Activated CD4-positive, alpha-beta T cell treated with anti-CD3 and anti-CD28 coated beads, Interleukin-2, amount 10 ng/mL, durations not matched to agents 7 days and 5 days (primary cell): ENCODE measurements around the gene GPR87. TPM values are rescaled to one million over a fixed set of nuclear protein-coding genes. Genes with fewer than 3 reads are reported as not detected.
A peak's percentile ranks its signal among the peaks of the same experiment; 100 is the strongest.

Experiments used
- CTCF ChIA-PET: fragments of 350-600 bp; sonication (Branson Sonifier 250); formaldehyde crosslinking; loops from one replicate; lab custom pipeline; 2021; ENCODE audit warnings: antibody characterized with exemption; lab: Charles Lee
- POLR2A ChIA-PET: fragments of 350-600 bp; sonication (Branson Sonifier 250); formaldehyde crosslinking; loops from one replicate; lab custom pipeline; 2021; ENCODE audit warnings: antibody characterized with exemption; lab: Charles Lee
- DNase-seq: peaks from one replicate; pipeline ENCODE4 v3.0.0-alpha.2; 2020
- H3K27ac Mint-ChIP-seq: one replicate; pipeline ENCODE4 v1.8.0; 2021; ENCODE audit warnings: mild to moderate bottlenecking, moderate library complexity, mixed read lengths
- H3K27me3 Mint-ChIP-seq: one replicate; pipeline ENCODE4 v1.8.0; 2021; ENCODE audit warnings: mixed read lengths
- H3K36me3 Mint-ChIP-seq: one replicate; pipeline ENCODE4 v1.8.0; 2021; ENCODE audit warnings: low read depth, mixed read lengths
- H3K4me1 Mint-ChIP-seq: one replicate; pipeline ENCODE4 v1.8.0; 2021; ENCODE audit warnings: mixed read lengths
- H3K4me3 Mint-ChIP-seq: one replicate; pipeline ENCODE4 v1.8.0; 2021; ENCODE audit warnings: mild to moderate bottlenecking, moderate library complexity, mixed read lengths
- H3K9me3 Mint-ChIP-seq: one replicate; pipeline ENCODE4 v1.8.0; 2021; ENCODE audit warnings: mixed read lengths
- total RNA-seq, 2 experiments: library from RNA; stranded (reverse); gene quantifications; one replicate each; pipeline ENCODE4 v1.2.3, GENCODE V29; 2021

Gene GPR87
- total RNA-seq, 2 experiments from 2014 or later: 0.22 to 0.40 TPM

DNA sequence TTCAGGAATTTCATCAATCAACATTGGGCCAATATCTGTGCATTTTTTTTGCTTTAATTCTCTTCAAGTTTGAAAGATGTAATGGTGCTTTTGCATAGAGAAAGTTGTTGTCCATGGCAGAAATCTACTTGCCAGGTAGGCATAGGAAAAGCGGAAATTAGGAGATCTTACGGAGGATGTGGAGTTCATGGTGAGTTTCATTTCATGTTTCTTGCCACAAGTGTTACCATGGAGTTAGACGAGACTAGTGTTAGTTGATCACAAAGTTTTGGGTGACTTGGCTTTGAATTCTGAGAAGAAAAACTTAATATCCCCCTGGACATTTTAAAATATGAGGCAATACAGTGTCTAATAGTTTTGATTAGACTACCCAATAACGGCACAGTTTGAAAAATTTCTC, 13.8 kb upstream of the GPR87 start:
- Mint-ChIP-seq H3K4me3 (no peak overlapping the region), H3K27ac (no peak overlapping the region), H3K27me3 (peaks cover 12% of the 10 kb centered on the region), H3K9me3 (no peaks in the 10 kb centered on the region), H3K4me1 (peaks cover 14% of the 10 kb centered on the region), H3K36me3 (no peaks in the 10 kb centered on the region)
- CTCF ChIA-PET: no interaction called here
- POLR2A ChIA-PET: no interaction called here
- DNase-seq: no peak

DNA sequence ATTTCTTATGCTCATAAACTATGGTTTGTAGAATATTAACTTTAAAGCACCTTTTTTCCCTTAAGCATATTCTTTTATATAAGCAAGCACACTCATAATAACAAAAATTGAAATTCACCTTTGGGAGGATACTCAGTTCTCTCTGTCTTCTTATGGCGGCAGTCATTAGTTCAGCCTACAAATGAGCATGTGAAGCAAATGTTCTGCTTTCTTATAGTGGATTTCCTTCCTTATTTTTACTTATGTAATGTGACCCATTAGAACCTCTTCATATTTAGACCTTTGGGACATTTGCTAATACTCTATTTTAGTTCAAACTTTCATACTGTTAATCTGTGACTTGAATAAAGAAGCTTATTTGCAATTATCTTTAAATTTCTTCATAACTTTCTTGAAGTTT, 12.7 kb upstream of the GPR87 start, which contains the start of gene P2RY13:
P2RY13 (minus strand) TSS at position 187 of the 400 bp plus-strand sequence; CDS start at position 166, 21 bp downstream.
- H3K27me3 Mint-ChIP-seq: peaks cover 12% of the 10 kb centered on the region
- no peaks in the 10 kb centered on the region for H3K36me3 Mint-ChIP-seq
- H3K9me3 Mint-ChIP-seq: no peaks in the 10 kb centered on the region
- H3K4me1 Mint-ChIP-seq: peaks cover 14% of the 10 kb centered on the region
- ChIA-PET POLR2A (no interaction called here), CTCF (interaction anchor here (2.1 kb wide), 1 partner anchor 37 kb away, joined by 6 read pairs; no protein-coding TSS in a partner anchor)
- H3K27ac Mint-ChIP-seq: peak within 1 kb of the TSS; percentile 7
- no peak for DNase-seq
- H3K4me3 Mint-ChIP-seq: peak within 1 kb of the TSS; percentile 35

DNA sequence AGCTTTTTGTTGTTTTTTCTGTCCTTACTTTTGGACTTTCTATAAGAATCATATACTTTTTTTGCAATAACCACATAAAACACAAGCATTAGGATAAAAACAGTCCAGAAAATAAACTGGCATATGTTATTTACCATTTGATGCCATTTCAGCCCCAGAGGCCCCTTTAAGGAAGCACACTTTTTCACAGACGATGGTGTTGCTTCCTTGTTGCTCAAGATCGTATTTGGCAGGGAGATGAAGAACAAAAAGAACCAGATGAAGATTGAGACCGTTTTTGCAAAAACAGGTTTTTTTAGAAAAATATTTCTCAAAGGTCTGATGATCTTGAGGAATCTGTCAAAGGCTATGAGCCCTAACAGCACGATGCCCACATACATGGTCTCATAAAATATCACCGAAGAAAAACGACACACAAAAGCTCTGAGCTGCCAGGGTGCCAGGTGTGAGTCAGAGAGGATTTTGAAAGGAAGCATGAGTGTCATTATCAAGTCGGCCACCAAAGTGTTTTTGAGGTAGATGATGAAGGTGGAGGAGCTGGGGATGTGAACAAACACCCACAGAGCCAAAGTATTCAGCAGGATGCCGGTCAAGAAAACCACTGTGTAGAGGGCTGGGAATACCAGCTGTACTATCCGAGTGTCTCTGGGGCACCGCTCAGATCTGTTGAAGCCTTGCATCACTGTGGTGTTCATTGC, 11.8 kb upstream of the GPR87 start:
- no peaks in the 10 kb centered on the region for H3K9me3 Mint-ChIP-seq
- peaks cover 12% of the 10 kb centered on the region for H3K27me3 Mint-ChIP-seq
- DNase-seq: peak; percentile 20
- H3K27ac Mint-ChIP-seq: peak overlapping the region; percentile 7
- no peaks in the 10 kb centered on the region for H3K36me3 Mint-ChIP-seq
- ChIA-PET CTCF (interaction anchor here (0.6 to 2.1 kb wide), 15 partner anchors 12 to 632 kb away, joined by 3 to 6 read pairs (median 4); partner anchors contain the start of gene GPR87), POLR2A (no interaction called here)
- H3K4me1 Mint-ChIP-seq: peaks cover 14% of the 10 kb centered on the region
- H3K4me3 Mint-ChIP-seq: peak overlapping the region; percentile 35

DNA sequence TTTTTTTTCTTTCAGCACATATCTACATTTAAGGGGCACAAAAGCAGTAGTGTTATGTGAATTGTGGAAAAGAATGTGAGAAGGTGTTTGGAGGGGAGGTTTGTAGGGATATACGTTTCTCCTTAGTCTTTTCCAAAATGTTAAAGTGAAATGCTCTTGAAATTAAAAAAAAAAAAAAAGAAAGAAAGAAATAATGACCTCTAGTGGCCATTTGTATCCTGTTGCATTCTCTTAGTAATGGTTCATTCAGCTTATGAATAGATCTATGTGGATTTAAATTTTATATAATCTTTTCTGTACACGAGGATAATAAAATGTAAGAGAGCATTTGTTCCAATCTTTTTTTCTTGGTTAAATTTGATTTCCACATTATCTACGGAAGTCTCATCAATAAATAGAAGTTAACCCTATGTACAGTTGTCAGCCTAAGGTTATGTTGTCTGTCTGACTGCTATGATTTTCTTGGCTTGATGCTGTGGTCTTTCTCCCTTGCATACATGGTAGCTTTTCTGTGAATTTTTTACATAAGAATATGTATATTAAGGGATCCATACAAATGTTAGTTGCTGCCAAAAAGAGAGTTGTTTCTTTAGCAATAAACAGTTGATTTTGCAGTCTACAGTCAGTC, 11.1 kb upstream of the GPR87 start:
- ChIA-PET CTCF (interaction anchor here (0.6 to 2.1 kb wide), 20 partner anchors 11 to 1047 kb away, joined by 3 to 6 read pairs (median 4); partner anchors contain the start of gene GPR87), POLR2A (no interaction called here)
- H3K4me1 Mint-ChIP-seq: peaks cover 11% of the 10 kb centered on the region
- H3K4me3 Mint-ChIP-seq: no peak overlapping the region
- no peak overlapping the region for H3K27ac Mint-ChIP-seq
- H3K9me3 Mint-ChIP-seq: no peaks in the 10 kb centered on the region
- peaks cover 12% of the 10 kb centered on the region for H3K27me3 Mint-ChIP-seq
- H3K36me3 Mint-ChIP-seq: no peaks in the 10 kb centered on the region
- no peak for DNase-seq

DNA sequence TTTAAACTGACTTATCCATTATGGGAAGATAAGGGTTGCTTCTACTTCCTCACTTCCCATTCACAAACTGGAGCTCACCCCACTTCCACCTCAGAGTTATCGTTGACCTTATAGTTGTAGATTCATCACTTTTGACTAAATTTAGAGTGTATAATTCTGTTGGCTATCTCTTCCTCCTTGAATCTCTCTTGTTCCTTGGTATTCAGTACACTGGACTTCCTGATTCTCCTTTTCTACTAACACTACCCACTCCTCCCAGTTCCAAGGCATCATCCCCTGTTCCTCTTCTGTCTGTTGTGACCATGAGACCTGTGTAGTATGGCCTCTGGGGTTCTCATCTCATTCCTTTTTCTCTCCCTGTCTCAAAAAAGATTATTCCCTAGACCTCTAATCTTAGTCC, 5.9 kb upstream of the GPR87 start:
- H3K4me3 Mint-ChIP-seq: no peak overlapping the region
- ChIA-PET POLR2A (no interaction called here), CTCF (interaction anchor here (1.3 to 1.5 kb wide), 2 partner anchors 11 to 166 kb away, joined by 3 to 4 read pairs; no protein-coding TSS in a partner anchor)

DNA sequence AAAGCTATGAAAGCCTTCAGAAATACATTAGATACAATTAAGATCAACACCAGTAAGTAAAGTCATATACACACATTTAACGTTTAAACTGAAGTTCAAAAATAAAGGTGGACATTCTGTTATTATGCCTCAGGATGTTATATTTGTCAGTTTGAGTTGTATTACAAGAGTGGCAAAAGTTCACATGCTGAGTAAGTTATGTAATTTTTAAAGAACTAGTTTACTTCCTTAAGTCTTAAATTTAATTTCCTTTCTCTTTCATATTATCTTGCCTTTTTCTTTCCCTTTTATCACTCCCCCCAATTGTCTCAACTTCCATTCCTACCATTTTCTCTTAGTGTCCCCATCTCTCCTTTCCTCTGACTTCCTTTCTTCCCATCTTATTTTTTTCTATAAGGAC, 4.9 kb upstream of the GPR87 start:
- Mint-ChIP-seq H3K4me3 (no peak overlapping the region), H3K4me1 (peaks cover 13% of the 10 kb centered on the region), H3K36me3 (no peaks in the 10 kb centered on the region), H3K27me3 (no peaks in the 10 kb centered on the region), H3K9me3 (no peaks in the 10 kb centered on the region), H3K27ac (no peak overlapping the region)
- ChIA-PET CTCF (interaction anchor here (0.9 to 1.7 kb wide), 4 partner anchors 16 to 165 kb away, joined by 3 to 7 read pairs (median 3); partner anchors contain the start of gene P2RY14), POLR2A (no interaction called here)
- no peak for DNase-seq

More for the DNA sequence above, 5.9 kb upstream of the GPR87 start:
- Mint-ChIP-seq H3K9me3 (no peaks in the 10 kb centered on the region), H3K27me3 (no peaks in the 10 kb centered on the region), H3K27ac (peak overlapping the region; percentile 3), H3K4me1 (peaks cover 9% of the 10 kb centered on the region), H3K36me3 (no peaks in the 10 kb centered on the region)
- DNase-seq: no peak

DNA sequence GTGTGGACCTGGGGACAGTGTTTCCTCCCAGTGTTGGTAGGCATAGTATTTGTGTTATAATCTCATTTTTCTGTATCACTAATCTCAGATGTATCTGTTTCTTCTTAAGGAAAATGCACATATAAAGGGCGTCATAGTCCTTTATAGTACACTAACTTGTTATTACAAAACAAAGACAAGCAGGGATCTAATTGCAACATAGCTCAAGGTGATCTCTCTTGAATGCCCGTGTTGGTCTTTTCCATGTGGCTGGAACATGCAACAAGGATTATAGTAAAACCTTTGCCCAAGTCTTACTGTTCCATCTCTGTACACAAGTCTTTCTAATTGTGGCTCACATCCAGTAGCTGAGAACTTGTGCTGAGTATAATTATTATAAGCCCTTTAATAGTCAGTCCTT, 3.5 kb upstream of the GPR87 start:
- Mint-ChIP-seq H3K9me3 (no peaks in the 10 kb centered on the region), H3K4me3 (no peak overlapping the region), H3K36me3 (no peaks in the 10 kb centered on the region), H3K27me3 (no peaks in the 10 kb centered on the region), H3K27ac (no peak overlapping the region), H3K4me1 (peaks cover 20% of the 10 kb centered on the region)
- no peak for DNase-seq
- POLR2A ChIA-PET: no interaction called here
- CTCF ChIA-PET: interaction anchor here (0.5 to 1.7 kb wide), 3 partner anchors 13 to 545 kb away, joined by 3 to 7 read pairs (median 4); no protein-coding TSS in a partner anchor

DNA sequence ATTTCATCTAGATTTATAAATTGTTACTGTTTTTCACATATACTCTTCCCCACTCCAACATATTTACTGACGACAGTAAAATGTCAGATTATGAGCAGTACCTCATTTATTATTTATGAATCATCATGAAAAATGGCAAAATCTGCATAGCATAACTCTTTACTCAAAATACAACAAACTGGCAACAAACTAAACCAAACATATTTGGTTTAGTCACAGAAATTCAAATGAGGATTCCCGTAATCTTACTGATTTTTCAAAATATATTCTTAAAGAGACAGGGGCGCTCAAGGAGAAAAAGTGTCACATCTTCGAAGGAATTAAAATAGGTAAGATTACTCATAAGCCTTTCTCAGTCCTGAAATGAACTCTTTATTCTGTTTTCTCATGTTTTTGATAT, 3.0 kb upstream of the GPR87 start:
- DNase-seq: no peak
- POLR2A ChIA-PET: no interaction called here
- H3K4me3 Mint-ChIP-seq: no peak overlapping the region
- no peak overlapping the region for H3K27ac Mint-ChIP-seq
- peaks cover 20% of the 10 kb centered on the region for H3K4me1 Mint-ChIP-seq
- no peaks in the 10 kb centered on the region for H3K9me3 Mint-ChIP-seq
- H3K27me3 Mint-ChIP-seq: no peaks in the 10 kb centered on the region
- H3K36me3 Mint-ChIP-seq: no peaks in the 10 kb centered on the region
- CTCF ChIA-PET: no interaction called here

DNA sequence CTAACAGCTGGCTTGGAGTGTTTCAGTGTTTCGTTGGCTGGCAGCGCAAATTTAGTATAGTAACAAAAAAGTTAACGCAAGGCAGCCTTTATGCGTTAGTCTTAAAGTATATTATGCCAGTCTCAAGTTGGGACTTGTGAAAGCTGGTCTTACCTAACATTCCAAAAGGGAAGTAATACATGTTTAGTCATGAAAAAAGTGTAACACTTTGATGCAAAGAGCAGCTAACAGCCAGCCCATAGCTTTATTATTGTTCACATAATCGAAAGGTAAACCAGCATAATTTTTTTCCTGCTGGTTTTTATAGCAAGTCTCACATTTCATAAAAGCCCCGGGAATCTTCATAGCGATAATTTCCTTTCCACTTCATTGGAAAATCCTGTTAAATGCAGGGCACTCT, 2.4 kb upstream of the GPR87 start:
- POLR2A ChIA-PET: no interaction called here
- Mint-ChIP-seq H3K27me3 (no peaks in the 10 kb centered on the region), H3K27ac (no peak overlapping the region), H3K4me1 (peaks cover 20% of the 10 kb centered on the region), H3K4me3 (no peak overlapping the region), H3K9me3 (no peaks in the 10 kb centered on the region), H3K36me3 (no peaks in the 10 kb centered on the region)
- no peak for DNase-seq
- CTCF ChIA-PET: interaction anchor here (1.0 kb wide), 1 partner anchor 21 kb away, joined by 3 read pairs; no protein-coding TSS in a partner anchor

DNA sequence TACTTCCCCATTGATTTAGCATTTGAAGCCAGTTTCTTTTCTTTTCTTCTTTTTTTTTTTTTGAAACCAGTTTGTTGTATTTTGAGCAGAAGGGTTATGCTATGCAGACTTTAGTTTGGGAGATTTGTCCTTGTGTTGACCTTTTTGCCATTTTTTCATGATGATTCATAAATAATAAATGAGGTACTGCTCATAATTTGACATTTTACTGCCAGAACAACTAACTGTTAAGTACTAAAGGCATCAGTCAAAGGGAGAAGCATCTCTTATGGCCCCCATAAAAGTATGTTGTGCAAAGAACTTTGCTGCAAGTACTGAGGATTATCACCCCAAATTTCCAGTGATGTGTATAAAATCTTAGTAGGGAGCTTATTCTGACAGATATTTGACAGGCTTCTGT, 1.7 kb upstream of the GPR87 start:
- no peaks in the 10 kb centered on the region for H3K9me3 Mint-ChIP-seq
- H3K36me3 Mint-ChIP-seq: no peaks in the 10 kb centered on the region
- ChIA-PET POLR2A (no interaction called here), CTCF (interaction anchor here (0.6 to 1.0 kb wide), 2 partner anchors 20 to 90 kb away, joined by 3 read pairs; no protein-coding TSS in a partner anchor)
- no peaks in the 10 kb centered on the region for H3K27me3 Mint-ChIP-seq
- DNase-seq: no peak
- peaks cover 20% of the 10 kb centered on the region for H3K4me1 Mint-ChIP-seq
- H3K4me3 Mint-ChIP-seq: no peak overlapping the region
- no peak overlapping the region for H3K27ac Mint-ChIP-seq

DNA sequence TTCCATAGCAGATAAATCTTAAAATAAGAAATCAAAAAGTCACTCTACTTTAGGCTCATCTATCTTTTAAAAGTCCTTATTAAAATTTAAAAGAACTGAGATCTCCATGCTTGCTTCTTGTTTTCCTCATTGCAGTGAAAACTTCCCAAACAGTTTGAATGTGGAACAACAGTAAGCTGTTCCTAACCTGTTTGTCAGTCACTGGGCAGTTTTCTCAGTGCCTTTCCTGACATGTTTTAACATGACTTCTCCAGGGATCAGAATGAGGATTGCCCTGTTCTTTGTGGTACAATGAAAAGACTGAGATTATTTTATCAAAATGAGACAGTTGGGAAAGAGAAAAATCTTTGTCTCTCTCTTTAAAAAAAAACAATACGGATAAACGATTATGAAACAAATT, 774 bp downstream of the GPR87 start:
- Mint-ChIP-seq H3K27me3 (no peaks in the 10 kb centered on the region), H3K4me3 (no peak overlapping the region), H3K4me1 (peaks cover 17% of the 10 kb centered on the region), H3K9me3 (no peaks in the 10 kb centered on the region), H3K36me3 (no peaks in the 10 kb centered on the region), H3K27ac (no peak overlapping the region)
- ChIA-PET POLR2A (no interaction called here), CTCF (interaction anchor here (2.5 kb wide), 1 partner anchor 11 kb away, joined by 7 read pairs; no protein-coding TSS in a partner anchor)
- DNase-seq: no peak

DNA sequence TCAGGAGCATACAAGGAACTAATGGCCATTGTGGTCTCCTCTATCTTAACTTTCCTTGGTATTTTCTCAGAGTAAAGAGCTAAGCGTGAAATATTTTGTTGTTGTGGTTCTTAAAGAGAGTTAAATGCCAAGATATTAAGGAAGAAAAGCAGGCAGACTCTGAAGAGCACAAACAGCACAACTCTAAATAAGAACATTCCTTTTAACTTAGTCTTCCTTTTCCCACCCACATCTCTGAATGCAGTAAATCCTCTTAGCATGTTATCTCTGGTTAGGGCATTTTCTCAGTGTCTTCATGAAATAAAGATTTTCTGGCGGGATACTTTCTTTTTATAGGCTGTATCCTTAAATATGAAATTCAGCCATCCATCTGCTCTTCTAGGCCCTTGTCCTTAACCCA, 1.5 kb downstream of the GPR87 start:
- DNase-seq: no peak
- POLR2A ChIA-PET: no interaction called here
- Mint-ChIP-seq H3K36me3 (no peaks in the 10 kb centered on the region), H3K4me1 (peaks cover 16% of the 10 kb centered on the region), H3K9me3 (no peaks in the 10 kb centered on the region), H3K27me3 (no peaks in the 10 kb centered on the region), H3K4me3 (no peak overlapping the region), H3K27ac (no peak overlapping the region)
- CTCF ChIA-PET: interaction anchor here (2.5 kb wide), 1 partner anchor 10 kb away, joined by 7 read pairs; no protein-coding TSS in a partner anchor

DNA sequence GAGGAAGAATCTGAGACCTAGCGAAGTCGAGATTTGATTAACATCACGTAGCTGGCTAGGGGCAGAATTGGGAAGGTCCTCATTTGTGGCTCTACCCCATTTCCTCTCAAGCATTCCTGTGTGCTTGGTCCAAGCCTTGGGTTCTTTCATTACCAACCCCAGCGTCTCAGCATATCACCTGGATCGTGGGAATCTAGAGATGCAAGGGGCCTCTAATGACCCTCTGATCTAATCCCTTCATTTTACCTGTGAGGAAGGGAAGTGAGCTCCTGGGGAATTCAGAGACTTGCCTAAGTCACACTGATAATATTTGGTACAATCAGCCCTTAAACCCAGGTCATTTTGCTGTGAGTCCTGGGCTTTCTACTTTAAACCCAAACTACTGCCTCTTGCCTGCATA, 2.0 kb downstream of the GPR87 start:
- H3K4me3 Mint-ChIP-seq: no peak overlapping the region

More for the DNA sequence above, 2.0 kb downstream of the GPR87 start:
- Mint-ChIP-seq H3K27ac (no peak overlapping the region), H3K9me3 (no peaks in the 10 kb centered on the region), H3K36me3 (no peaks in the 10 kb centered on the region), H3K27me3 (no peaks in the 10 kb centered on the region), H3K4me1 (peaks cover 12% of the 10 kb centered on the region)
- POLR2A ChIA-PET: no interaction called here
- DNase-seq: no peak
- CTCF ChIA-PET: interaction anchor here (2.5 kb wide), 1 partner anchor 9 kb away, joined by 7 read pairs; no protein-coding TSS in a partner anchor
